Astrocyte (in vitro differentiated cells and primary cell): ENCODE measurements around the gene SPX. TPM values are rescaled to one million over a fixed set of nuclear protein-coding genes. Genes with fewer than 3 reads are reported as not detected.

Experiments
- DNase-seq: peaks from one replicate; pipeline ENCODE4 v3.0.0-alpha.2; 2010; ENCODE audit warnings: low read depth
- FAIRE-seq: peaks from 2 replicates; lab custom pipeline; 2011; peaks lifted over from hg19 to GRCh38; lab: Jason Lieb, UNC
- H2AFZ ChIP-seq: 2 replicates; pipeline ENCODE4 v1.6.0; 2012; ENCODE audit warnings: low read depth, low read length, inconsistent platforms
- H3K27ac ChIP-seq: 2 replicates; pipeline ENCODE4 v1.5.1; 2011; ENCODE audit warnings: low read depth, low read length, inconsistent platforms
- H3K27me3 ChIP-seq: 2 replicates; pipeline ENCODE4 v1.6.0; 2011; ENCODE audit warnings: low read length, inconsistent platforms; ENCODE audit not compliant: insufficient read depth
- H3K36me3 ChIP-seq: 2 replicates; pipeline ENCODE4 v1.5.1; 2011; ENCODE audit warnings: low read length, inconsistent platforms; ENCODE audit not compliant: insufficient read depth
- H3K4me1 ChIP-seq: 2 replicates; pipeline ENCODE4 v1.5.1; 2011; ENCODE audit warnings: low read length, inconsistent platforms; ENCODE audit not compliant: insufficient read depth
- H3K4me2 ChIP-seq: 2 replicates; pipeline ENCODE4 v1.6.0; 2012; ENCODE audit warnings: low read length, inconsistent platforms
- H3K4me3 ChIP-seq: 2 replicates; pipeline ENCODE4 v1.5.1; 2011; ENCODE audit warnings: low read depth, mild to moderate bottlenecking, low read length, inconsistent platforms; ENCODE audit not compliant: insufficient read depth
- H3K79me2 ChIP-seq: 2 replicates; pipeline ENCODE4 v1.6.0; 2012; ENCODE audit warnings: mild to moderate bottlenecking, low read length, inconsistent platforms; ENCODE audit not compliant: insufficient read depth
- H3K9ac ChIP-seq: 2 replicates; pipeline ENCODE4 v1.6.0; 2012; ENCODE audit warnings: mild to moderate bottlenecking, low read length, inconsistent platforms
- H3K9me3 ChIP-seq: 2 replicates; pipeline ENCODE4 v1.5.1; 2012; ENCODE audit warnings: low read depth, mild to moderate bottlenecking, low read length, inconsistent platforms; ENCODE audit not compliant: insufficient read depth
- H4K20me1 ChIP-seq: 2 replicates; pipeline ENCODE4 v1.6.0; 2012; ENCODE audit warnings: low read length, inconsistent platforms; ENCODE audit not compliant: insufficient read depth
- H3K27ac Mint-ChIP-seq: one replicate; pipeline ENCODE4 v1.8.0; 2021; ENCODE audit warnings: mild to moderate bottlenecking, mixed read lengths; ENCODE audit not compliant: unreplicated experiment
- H3K27me3 Mint-ChIP-seq: one replicate; pipeline ENCODE4 v1.8.0; 2021; ENCODE audit warnings: low read depth, mixed read lengths; ENCODE audit not compliant: unreplicated experiment
- H3K36me3 Mint-ChIP-seq: one replicate; pipeline ENCODE4 v1.8.0; 2021; ENCODE audit warnings: low read depth, mixed read lengths; ENCODE audit not compliant: unreplicated experiment
- H3K4me1 Mint-ChIP-seq: one replicate; pipeline ENCODE4 v1.8.0; 2021; ENCODE audit warnings: low read depth, mixed read lengths; ENCODE audit not compliant: unreplicated experiment
- H3K4me3 Mint-ChIP-seq: one replicate; pipeline ENCODE4 v1.8.0; 2021; ENCODE audit warnings: mild to moderate bottlenecking, moderate library complexity, mixed read lengths; ENCODE audit not compliant: unreplicated experiment
- H3K9me3 Mint-ChIP-seq: one replicate; pipeline ENCODE4 v1.8.0; 2021; ENCODE audit warnings: mild to moderate bottlenecking, mixed read lengths; ENCODE audit not compliant: unreplicated experiment
- EZH2 ChIP-seq: IDR thresholded peaks from 2 replicates; pipeline ENCODE4 v1.6.1; 2012; ENCODE audit warnings: mild to moderate bottlenecking, low read length, inconsistent platforms; ENCODE audit not compliant: insufficient read depth
- total RNA-seq: library from RNA; stranded (reverse); gene quantifications from 2 replicates; pipeline ENCODE4 v1.2.1, GENCODE V29; 2021
- TF ChIP-seq, protein P1 (sequence below): IDR thresholded peaks from 2 replicates; pipeline ENCODE4 v1.5.1; 2011; ENCODE audit warnings: low read depth, mild to moderate bottlenecking, inconsistent platforms, low read length, moderate library complexity; ENCODE audit not compliant: insufficient read depth

Gene SPX
- total RNA-seq, 1 donor from 2014 or later, result 26.1 TPM

DNA sequence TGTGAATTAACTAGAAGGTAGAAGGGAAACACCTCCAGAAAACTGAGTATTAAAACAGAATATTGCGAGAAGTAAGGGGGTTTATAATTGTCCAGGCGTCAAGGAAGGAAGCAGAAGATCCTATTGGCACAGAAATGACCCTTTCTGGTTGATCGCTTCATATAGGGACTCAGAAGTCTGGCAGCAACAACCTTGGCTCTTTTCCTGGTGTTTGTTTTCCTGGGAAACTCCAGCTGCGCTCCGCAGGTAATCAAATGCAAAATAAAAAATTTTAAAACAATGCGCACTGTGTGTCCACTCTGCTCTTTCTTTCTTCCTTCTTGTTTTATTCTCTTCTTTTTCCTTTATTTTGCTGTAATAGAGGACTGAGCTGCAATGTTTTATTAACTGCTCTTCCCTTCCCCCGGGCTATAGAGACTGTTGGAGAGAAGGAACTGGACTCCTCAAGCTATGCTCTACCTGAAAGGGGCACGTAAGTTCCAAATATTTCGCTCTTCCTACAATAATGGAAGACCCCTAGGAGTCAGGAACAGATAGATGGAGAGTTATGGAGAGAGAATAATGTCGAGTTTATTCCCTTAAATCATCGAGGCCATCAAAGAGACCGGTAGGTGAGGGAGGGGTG lies 737 bp downstream of the SPX start:
- Histone ChIP-seq H2AFZ (peak overlapping the region; percentile 89), H3K79me2 (no peaks in the 10 kb centered on the region), H3K36me3 (no peaks in the 10 kb centered on the region), H3K4me3 (peak overlapping the region; percentile 66), H3K9ac (no peak overlapping the region), H3K4me2 (peak overlapping the region; percentile 98), H3K9me3 (no peaks in the 10 kb centered on the region), H3K4me1 (peaks cover 3% of the 10 kb centered on the region), H3K27ac (no peak overlapping the region), H3K27me3 (no peaks in the 10 kb centered on the region), H4K20me1 (no peaks in the 10 kb centered on the region)
- H3K4me1 Mint-ChIP-seq, result peaks cover 21% of the 10 kb centered on the region
- DNase-seq, result no peak
- H3K36me3 Mint-ChIP-seq, result peaks cover 2% of the 10 kb centered on the region
- H3K4me3 Mint-ChIP-seq, result peak overlapping the region; percentile 87
- H3K9me3 Mint-ChIP-seq, result no peaks in the 10 kb centered on the region
- no peak for FAIRE-seq
- H3K27me3 Mint-ChIP-seq, result no peaks in the 10 kb centered on the region
- H3K27ac Mint-ChIP-seq, result no peak overlapping the region
- TF ChIP-seq EZH2, result no peak
- TF ChIP-seq, protein P1, sequence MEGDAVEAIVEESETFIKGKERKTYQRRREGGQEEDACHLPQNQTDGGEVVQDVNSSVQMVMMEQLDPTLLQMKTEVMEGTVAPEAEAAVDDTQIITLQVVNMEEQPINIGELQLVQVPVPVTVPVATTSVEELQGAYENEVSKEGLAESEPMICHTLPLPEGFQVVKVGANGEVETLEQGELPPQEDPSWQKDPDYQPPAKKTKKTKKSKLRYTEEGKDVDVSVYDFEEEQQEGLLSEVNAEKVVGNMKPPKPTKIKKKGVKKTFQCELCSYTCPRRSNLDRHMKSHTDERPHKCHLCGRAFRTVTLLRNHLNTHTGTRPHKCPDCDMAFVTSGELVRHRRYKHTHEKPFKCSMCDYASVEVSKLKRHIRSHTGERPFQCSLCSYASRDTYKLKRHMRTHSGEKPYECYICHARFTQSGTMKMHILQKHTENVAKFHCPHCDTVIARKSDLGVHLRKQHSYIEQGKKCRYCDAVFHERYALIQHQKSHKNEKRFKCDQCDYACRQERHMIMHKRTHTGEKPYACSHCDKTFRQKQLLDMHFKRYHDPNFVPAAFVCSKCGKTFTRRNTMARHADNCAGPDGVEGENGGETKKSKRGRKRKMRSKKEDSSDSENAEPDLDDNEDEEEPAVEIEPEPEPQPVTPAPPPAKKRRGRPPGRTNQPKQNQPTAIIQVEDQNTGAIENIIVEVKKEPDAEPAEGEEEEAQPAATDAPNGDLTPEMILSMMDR, result no peak

DNA sequence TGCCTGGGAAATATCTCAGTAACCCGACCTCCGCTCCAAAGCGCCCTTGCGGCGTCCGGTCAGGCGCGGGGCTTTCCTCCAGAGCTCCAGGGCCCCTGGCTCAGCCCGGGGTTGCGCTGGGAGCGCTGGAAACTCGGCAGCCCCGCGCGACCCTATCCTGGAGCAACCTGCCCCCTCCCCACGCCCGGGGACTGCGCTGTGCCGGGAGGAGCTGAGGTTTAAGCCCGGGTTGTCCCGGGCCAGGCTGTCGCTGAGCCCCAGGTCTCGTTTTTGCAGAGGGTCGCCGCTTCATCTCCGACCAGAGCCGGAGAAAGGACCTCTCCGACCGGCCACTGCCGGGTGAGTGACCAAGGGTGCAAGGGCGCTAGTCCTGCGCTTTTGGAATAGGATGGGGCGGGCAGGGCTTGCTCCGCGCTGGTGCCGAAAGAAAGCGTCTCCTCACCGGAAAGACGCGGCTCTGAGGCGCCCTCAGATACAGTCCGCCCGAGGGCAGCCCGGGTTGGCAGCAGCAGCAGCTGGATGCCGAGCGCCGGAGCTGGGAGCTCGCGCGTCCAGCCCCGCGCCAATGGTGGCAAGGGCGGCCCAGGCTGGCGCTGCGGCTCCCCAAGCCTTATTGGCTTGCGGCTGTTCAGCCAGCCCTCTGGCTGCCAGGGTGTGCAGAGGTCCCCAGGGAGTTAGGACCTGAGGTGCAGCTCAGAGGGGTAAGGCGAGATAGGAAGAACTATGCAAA lies 1.5 kb downstream of the SPX start:
- peak overlapping the region; percentile 63 for H3K9ac ChIP-seq
- TF ChIP-seq, protein P1, result no peak
- TF ChIP-seq EZH2, result no peak
- H3K27ac Mint-ChIP-seq, result no peak overlapping the region
- H3K79me2 ChIP-seq, result no peaks in the 10 kb centered on the region
- H3K4me1 Mint-ChIP-seq, result peaks cover 21% of the 10 kb centered on the region
- DNase-seq (peak; percentile 35), FAIRE-seq (no peak)
- H3K9me3 ChIP-seq, result no peaks in the 10 kb centered on the region
- no peak overlapping the region for H3K27ac ChIP-seq
- no peaks in the 10 kb centered on the region for H3K27me3 Mint-ChIP-seq
- H3K4me3 ChIP-seq, result peak overlapping the region; percentile 66
- peak overlapping the region; percentile 89 for H2AFZ ChIP-seq
- peak overlapping the region; percentile 87 for H3K4me3 Mint-ChIP-seq
- H3K9me3 Mint-ChIP-seq, result no peaks in the 10 kb centered on the region
- H3K36me3 Mint-ChIP-seq, result peaks cover 2% of the 10 kb centered on the region
- peak overlapping the region; percentile 98 for H3K4me2 ChIP-seq
- no peaks in the 10 kb centered on the region for H3K36me3 ChIP-seq
- H3K27me3 ChIP-seq, result no peaks in the 10 kb centered on the region
- no peaks in the 10 kb centered on the region for H4K20me1 ChIP-seq
- H3K4me1 ChIP-seq, result peaks cover 3% of the 10 kb centered on the region

DNA sequence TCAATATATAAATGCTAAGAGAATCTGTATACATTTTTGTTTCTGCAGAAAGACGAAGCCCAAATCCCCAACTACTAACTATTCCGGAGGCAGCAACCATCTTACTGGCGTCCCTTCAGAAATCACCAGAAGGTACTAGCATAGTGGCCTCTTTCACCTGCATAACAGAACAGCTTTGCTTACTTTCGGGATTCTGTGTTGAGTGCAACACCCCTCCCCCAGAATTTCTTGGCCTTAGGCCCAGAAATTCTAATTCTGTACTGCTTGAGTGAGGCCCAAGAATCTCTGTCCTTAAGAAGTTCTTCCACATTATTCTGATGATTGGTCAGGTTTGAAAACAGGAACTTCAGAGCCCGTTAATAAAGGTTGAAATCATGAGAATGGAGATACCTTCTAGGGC lies 2.9 kb downstream of the SPX start:
- DNase-seq, result no peak
- no peak for TF ChIP-seq EZH2
- TF ChIP-seq, protein P1, result no peak

More for the DNA sequence above, 2.9 kb downstream of the SPX start:
- Mint-ChIP-seq H3K4me1 (peaks cover 21% of the 10 kb centered on the region), H3K27me3 (no peaks in the 10 kb centered on the region), H3K4me3 (peak overlapping the region; percentile 87), H3K9me3 (no peaks in the 10 kb centered on the region), H3K27ac (no peak overlapping the region), H3K36me3 (peaks cover 2% of the 10 kb centered on the region)
- Histone ChIP-seq H3K4me2 (no peak overlapping the region), H3K27ac (no peak overlapping the region), H3K4me3 (no peak overlapping the region), H3K36me3 (no peaks in the 10 kb centered on the region), H3K27me3 (no peaks in the 10 kb centered on the region), H3K9me3 (no peaks in the 10 kb centered on the region), H2AFZ (no peak overlapping the region), H3K79me2 (no peaks in the 10 kb centered on the region), H4K20me1 (no peaks in the 10 kb centered on the region), H3K4me1 (peaks cover 3% of the 10 kb centered on the region), H3K9ac (no peak overlapping the region)
- FAIRE-seq, result no peak
